OCI-LY3 (cell line): Measurements from ENCODE around the gene ADD1.

ENCODE experiments used
- H2AFZ ChIP-seq: fragments of 200-600, 300-600 bp; shearing (Covaris generic); 2 replicates; pipeline ENCODE4 v1.6.0; 2014; ENCODE audit warnings: antibody characterized with exemption, low read depth, low read length
- H3K27ac ChIP-seq: fragments of 200-600, 300-600 bp; sonication (generic); 2 replicates; pipeline ENCODE4 v1.5.1; 2014; ENCODE audit warnings: mild to moderate bottlenecking, low read length, moderate library complexity, mixed read lengths
- H3K27me3 ChIP-seq: fragments of 200-600, 300-600 bp; sonication (generic); 2 replicates; pipeline ENCODE4 v1.6.1; 2014; ENCODE audit warnings: low read depth, low read length, mixed read lengths
- H3K36me3 ChIP-seq: fragments of 200-600, 300-600 bp; sonication (generic); replicated peaks from 2 replicates; pipeline ENCODE3; 2014; ENCODE audit warnings: low read depth, low read length, mixed read lengths
- H3K4me1 ChIP-seq: fragments of 300-600, 200-600 bp; sonication (generic); 2 replicates; pipeline ENCODE4 v1.6.1; 2014; ENCODE audit warnings: low read length, mixed read lengths
- H3K4me2 ChIP-seq: fragments of 200-600, 300-600 bp; sonication (generic); 2 replicates; pipeline ENCODE4 v1.6.1; 2014; ENCODE audit warnings: low read length, mixed read lengths
- H3K4me3 ChIP-seq: fragments of 300-600, 200-600 bp; sonication (generic); 2 replicates; pipeline ENCODE4 v1.5.1; 2014; ENCODE audit warnings: antibody characterized with exemption, mild to moderate bottlenecking, low read length, moderate library complexity
- H3K79me2 ChIP-seq: fragments of 300-600, 200-600 bp; shearing (Covaris generic); 2 replicates; pipeline ENCODE4 v1.6.1; 2014; ENCODE audit warnings: mild to moderate bottlenecking, low read length, mixed read lengths
- H3K9ac ChIP-seq: fragments of 300-600, 200-600 bp; shearing (Covaris generic); 2 replicates; pipeline ENCODE4 v1.6.0; 2014; ENCODE audit warnings: mild to moderate bottlenecking, low read length, moderate library complexity
- H3K9me3 ChIP-seq: fragments of 200-600, 300-600 bp; shearing (Covaris generic); 2 replicates; pipeline ENCODE4 v1.6.1; 2014; ENCODE audit warnings: low read length, mixed read lengths; ENCODE audit not compliant: insufficient read depth
- H4K20me1 ChIP-seq: fragments of 200-600, 300-600 bp; sonication (generic); 2 replicates; pipeline ENCODE4 v1.6.1; 2016; ENCODE audit warnings: low read length, mixed read lengths; ENCODE audit not compliant: insufficient read depth
- EZH2phosphoT487 ChIP-seq: fragments of 200-600 bp; shearing (Covaris generic); IDR thresholded peaks from 2 replicates; pipeline ENCODE4 v1.6.1; 2018; ENCODE audit warnings: antibody characterized with exemption, mixed run types, low read depth
- TF ChIP-seq, protein P1 (sequence below): fragments of 200-600, 300-600 bp; sonication (generic); IDR thresholded peaks from 2 replicates; pipeline ENCODE4 v1.5.1; 2014; ENCODE audit warnings: antibody characterized with exemption, low read length, low read depth

Gene ADD1

DNA sequence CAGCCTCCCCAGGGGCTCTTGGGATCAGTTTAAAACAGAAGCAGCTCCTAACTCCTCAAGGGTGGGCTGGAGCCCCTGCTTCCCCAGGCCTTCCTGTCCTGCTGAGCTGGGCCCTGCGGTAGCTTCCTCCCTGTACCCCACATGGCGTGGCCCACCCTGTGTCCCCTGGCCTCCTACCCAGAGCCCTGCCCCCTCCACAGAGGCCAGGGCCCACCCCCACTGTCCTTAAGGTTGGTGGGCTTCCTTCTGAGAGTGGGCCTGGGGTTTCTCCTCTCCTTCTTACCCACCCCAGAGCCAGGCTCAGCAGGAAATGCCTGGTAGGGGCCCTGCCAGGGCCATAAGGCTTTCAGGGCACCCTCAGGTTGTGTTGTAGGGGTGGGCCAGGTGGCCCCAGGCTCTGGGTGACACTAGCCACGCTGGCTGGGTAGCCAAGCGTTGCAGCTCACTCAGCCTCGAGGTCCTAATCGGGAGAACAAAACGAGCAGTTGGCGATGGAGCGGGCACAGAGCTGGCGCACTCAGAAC is 39.1 kb upstream of the ADD1 start:
- no peaks in the 10 kb centered on the region for H3K79me2 ChIP-seq
- peaks cover 41% of the 10 kb centered on the region for H3K4me1 ChIP-seq
- H3K9ac ChIP-seq, result no peak overlapping the region
- no peaks in the 10 kb centered on the region for H3K9me3 ChIP-seq
- H3K27ac ChIP-seq, result no peak overlapping the region
- H3K4me2 ChIP-seq, result no peak overlapping the region
- H4K20me1 ChIP-seq, result no peaks in the 10 kb centered on the region
- H3K36me3 ChIP-seq, result no peaks in the 10 kb centered on the region
- H3K27me3 ChIP-seq, result no peaks in the 10 kb centered on the region
- no peak overlapping the region for H3K4me3 ChIP-seq
- H2AFZ ChIP-seq, result no peak overlapping the region
- no peak for TF ChIP-seq EZH2phosphoT487
- TF ChIP-seq, protein P1, sequence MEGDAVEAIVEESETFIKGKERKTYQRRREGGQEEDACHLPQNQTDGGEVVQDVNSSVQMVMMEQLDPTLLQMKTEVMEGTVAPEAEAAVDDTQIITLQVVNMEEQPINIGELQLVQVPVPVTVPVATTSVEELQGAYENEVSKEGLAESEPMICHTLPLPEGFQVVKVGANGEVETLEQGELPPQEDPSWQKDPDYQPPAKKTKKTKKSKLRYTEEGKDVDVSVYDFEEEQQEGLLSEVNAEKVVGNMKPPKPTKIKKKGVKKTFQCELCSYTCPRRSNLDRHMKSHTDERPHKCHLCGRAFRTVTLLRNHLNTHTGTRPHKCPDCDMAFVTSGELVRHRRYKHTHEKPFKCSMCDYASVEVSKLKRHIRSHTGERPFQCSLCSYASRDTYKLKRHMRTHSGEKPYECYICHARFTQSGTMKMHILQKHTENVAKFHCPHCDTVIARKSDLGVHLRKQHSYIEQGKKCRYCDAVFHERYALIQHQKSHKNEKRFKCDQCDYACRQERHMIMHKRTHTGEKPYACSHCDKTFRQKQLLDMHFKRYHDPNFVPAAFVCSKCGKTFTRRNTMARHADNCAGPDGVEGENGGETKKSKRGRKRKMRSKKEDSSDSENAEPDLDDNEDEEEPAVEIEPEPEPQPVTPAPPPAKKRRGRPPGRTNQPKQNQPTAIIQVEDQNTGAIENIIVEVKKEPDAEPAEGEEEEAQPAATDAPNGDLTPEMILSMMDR, result no peak

DNA sequence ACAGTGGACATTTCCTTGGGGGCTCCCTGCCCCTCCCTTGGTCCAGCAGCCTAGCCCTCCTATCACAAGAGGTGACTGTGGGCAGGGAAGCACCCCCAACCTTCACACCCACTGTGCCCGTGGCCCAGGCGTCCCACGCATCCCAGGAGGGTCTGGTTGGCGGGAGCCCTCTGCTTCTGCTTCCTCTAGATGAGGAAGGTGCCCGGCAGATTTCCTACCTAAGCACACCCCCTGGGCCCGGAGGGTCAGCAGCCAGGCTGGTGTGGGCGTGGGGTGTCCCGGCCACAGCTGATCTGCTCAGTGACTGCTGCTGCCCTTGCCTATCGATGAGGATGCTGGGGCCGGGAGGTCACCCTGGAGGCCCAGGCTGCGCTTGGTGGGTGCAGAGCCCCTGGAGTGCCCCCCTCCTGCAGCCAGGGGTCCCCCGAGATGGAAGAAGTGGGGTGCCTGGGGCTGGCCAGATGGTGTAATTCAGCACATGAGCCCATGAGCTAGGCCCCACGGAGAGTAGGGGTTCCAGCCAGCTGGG is 38.6 kb upstream of the ADD1 start:
- Histone ChIP-seq H3K27me3 (no peaks in the 10 kb centered on the region), H3K27ac (no peak overlapping the region), H4K20me1 (no peaks in the 10 kb centered on the region), H3K9ac (no peak overlapping the region), H3K4me3 (no peak overlapping the region), H3K4me1 (peaks cover 35% of the 10 kb centered on the region), H3K79me2 (no peaks in the 10 kb centered on the region), H2AFZ (no peak overlapping the region), H3K36me3 (no peaks in the 10 kb centered on the region), H3K4me2 (no peak overlapping the region), H3K9me3 (no peaks in the 10 kb centered on the region)
- TF ChIP-seq EZH2phosphoT487, result no peak
- TF ChIP-seq, protein P1, result no peak

DNA sequence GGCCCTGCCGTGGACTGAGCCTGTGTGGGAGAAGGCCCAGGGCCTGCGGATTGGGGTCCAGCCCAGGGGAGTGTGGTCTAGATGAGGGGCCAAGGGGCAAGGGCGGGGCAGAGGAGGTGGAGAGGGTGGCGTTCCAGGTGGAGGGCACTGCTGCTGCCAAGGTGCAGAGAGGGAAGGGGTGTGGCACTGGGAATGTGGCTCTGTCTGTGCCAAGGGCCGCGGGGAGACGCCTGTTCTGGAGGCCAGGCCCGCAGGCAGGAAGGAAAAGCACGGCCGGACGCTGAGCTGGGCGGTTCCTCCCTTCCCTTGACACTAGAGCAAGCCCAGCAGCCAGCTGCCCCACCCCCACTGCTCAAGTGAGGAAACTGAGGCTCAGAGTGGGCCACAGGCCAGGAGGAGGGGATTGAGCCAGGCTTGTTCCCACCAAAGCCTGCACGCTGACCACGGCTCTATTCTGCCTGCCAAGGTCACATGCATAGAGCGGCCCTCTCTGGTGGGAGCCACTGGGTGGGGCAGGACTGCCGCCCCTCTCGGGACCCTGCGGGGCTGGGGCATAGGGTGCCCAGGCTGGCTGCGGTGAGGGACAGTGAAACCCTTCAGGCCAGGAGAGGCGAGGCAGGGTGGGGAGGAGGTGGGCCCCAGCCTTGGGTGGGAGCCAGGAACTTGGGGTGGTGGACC is 37.8 kb upstream of the ADD1 start:
- TF ChIP-seq EZH2phosphoT487, result no peak
- TF ChIP-seq, protein P1, result no peak
- Histone ChIP-seq H2AFZ (no peak overlapping the region), H3K27me3 (no peaks in the 10 kb centered on the region), H3K9ac (peak overlapping the region; percentile 24; the same call in 1 of the 2 replicates), H3K4me2 (no peak overlapping the region), H3K4me1 (peaks cover 27% of the 10 kb centered on the region), H3K4me3 (no peak overlapping the region), H3K36me3 (no peaks in the 10 kb centered on the region), H3K79me2 (no peaks in the 10 kb centered on the region), H3K9me3 (no peaks in the 10 kb centered on the region), H4K20me1 (no peaks in the 10 kb centered on the region), H3K27ac (no peak overlapping the region)

DNA sequence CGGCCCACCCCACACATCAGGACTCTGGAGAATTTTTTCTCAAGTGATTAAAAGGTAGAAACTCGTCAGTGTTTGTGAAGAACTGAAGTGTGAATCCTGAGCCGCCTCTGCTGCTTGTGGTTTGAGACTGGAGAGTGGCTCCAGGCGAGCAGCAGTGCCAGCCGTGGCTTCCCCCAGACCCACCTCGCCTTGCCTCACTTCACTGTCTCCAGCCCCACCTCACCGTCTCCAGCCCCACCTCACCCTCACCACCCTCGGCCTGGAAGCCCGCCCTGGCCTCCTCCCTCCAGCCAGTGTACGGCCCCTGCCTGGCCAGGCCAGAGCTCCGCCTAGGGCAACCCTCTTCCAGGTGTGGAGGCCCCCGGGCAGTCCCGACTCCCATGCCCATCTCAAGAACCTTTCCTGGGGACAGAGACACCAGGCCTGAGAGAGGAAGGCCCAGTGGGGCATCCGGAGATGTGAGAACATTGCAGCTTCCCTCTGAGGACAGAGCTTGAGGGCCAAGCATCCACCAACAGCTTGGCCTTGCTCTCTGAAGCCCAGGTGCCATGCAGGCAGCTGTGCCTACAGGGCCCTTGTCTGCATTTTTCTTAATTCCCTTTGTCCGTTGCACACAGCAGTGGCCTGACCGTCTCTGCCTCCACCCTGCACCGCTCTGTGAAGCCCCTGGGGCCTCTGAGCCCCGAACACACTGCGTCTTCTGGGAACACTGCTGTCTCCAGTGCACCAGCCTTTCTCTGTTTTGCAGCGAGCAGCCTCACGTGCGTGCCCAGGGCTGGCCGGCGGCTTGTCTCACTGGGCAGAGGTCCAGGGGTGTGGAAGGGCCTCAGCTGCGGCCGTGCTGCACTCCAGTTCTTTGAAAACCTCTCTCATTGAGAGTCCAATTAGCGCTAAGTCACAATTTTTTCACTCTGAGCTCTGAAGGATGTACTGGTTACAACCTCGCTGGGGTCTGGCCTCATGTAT is 37.0 kb upstream of the ADD1 start:
- no peak overlapping the region for H3K4me3 ChIP-seq
- no peak for TF ChIP-seq EZH2phosphoT487
- TF ChIP-seq, protein P1, result no peak
- H3K27me3 ChIP-seq, result no peaks in the 10 kb centered on the region
- peak overlapping the region; percentile 24; the same call in 1 of the 2 replicates for H3K9ac ChIP-seq
- H4K20me1 ChIP-seq, result no peaks in the 10 kb centered on the region
- no peaks in the 10 kb centered on the region for H3K9me3 ChIP-seq
- no peak overlapping the region for H3K27ac ChIP-seq
- peaks cover 3% of the 10 kb centered on the region; the same call in 1 of the 2 replicates for H3K79me2 ChIP-seq
- no peak overlapping the region for H2AFZ ChIP-seq
- H3K4me2 ChIP-seq, result no peak overlapping the region
- peaks cover 25% of the 10 kb centered on the region for H3K4me1 ChIP-seq
- H3K36me3 ChIP-seq, result no peaks in the 10 kb centered on the region
